Nephron progenitor cell (in vitro differentiated cells): ENCODE results near the gene DIP2C.
"Not testable (repeated sequence)": the region's sequence is repeated elsewhere in the genome, so short reads cannot be mapped to it uniquely, and the experiment has no call there.

Source experiments
- DNase-seq: peaks from one replicate; pipeline ENCODE4 v3.0.0; 2021
- H3K27ac Mint-ChIP-seq: 2 replicates; pipeline ENCODE4 v1.8.0; 2021; ENCODE audit warnings: mild to moderate bottlenecking, moderate library complexity, mixed read lengths
- H3K27me3 Mint-ChIP-seq: 2 replicates; pipeline ENCODE4 v1.8.0; 2021; ENCODE audit warnings: mild to moderate bottlenecking, low read depth, mixed read lengths; ENCODE audit not compliant: poor library complexity
- H3K36me3 Mint-ChIP-seq: 2 replicates; pipeline ENCODE4 v1.8.0; 2021; ENCODE audit warnings: low read depth, mixed read lengths
- H3K4me1 Mint-ChIP-seq: 2 replicates; pipeline ENCODE4 v1.8.0; 2021; ENCODE audit warnings: mixed read lengths
- H3K4me3 Mint-ChIP-seq: 2 replicates; pipeline ENCODE4 v1.8.0; 2021; ENCODE audit warnings: mild to moderate bottlenecking, moderate library complexity, mixed read lengths
- H3K9me3 Mint-ChIP-seq: 2 replicates; pipeline ENCODE4 v1.8.0; 2021; ENCODE audit warnings: mild to moderate bottlenecking, moderate library complexity, mixed read lengths
- CTCF ChIP-seq: fragments of 200-600 bp; sonication (generic); IDR thresholded peaks from 2 replicates; pipeline ENCODE4 v1.5.0; 2021; ENCODE audit warnings: antibody characterized with exemption

The DIP2C gene

GRCh38 chr10:589961-590680, 99.3 kb downstream of the DIP2C start:
- TF ChIP-seq CTCF: no peak

GRCh38 chr10:588246-589165, 101.0 kb downstream of the DIP2C start:
- peak overlapping the region; percentile 96 for H3K27ac Mint-ChIP-seq
- DNase-seq: peak; percentile 30

More at GRCh38 chr10:589961-590680, 99.3 kb downstream of the DIP2C start:
- Mint-ChIP-seq H3K36me3 (peaks cover 10% of the 10 kb centered on the region), H3K27ac (peak overlapping the region; percentile 93), H3K4me1 (peaks cover 81% of the 10 kb centered on the region), H3K4me3 (no peak overlapping the region), H3K9me3 (no peaks in the 10 kb centered on the region), H3K27me3 (peaks cover 3% of the 10 kb centered on the region)
- DNase-seq: no peak

GRCh38 chr10:586716-587115, 102.8 kb downstream of the DIP2C start:
- H3K9me3 Mint-ChIP-seq: no peaks in the 10 kb centered on the region
- peaks cover 5% of the 10 kb centered on the region for H3K36me3 Mint-ChIP-seq
- no peak overlapping the region for H3K4me3 Mint-ChIP-seq
- DNase-seq: no peak
- H3K4me1 Mint-ChIP-seq: peaks cover 82% of the 10 kb centered on the region
- H3K27me3 Mint-ChIP-seq: peaks cover 3% of the 10 kb centered on the region
- peak overlapping the region; percentile 88 for H3K27ac Mint-ChIP-seq
- no peak for TF ChIP-seq CTCF

More at GRCh38 chr10:588246-589165, 101.0 kb downstream of the DIP2C start:
- Mint-ChIP-seq H3K9me3 (no peaks in the 10 kb centered on the region), H3K4me3 (peak overlapping the region; percentile 46), H3K36me3 (peaks cover 6% of the 10 kb centered on the region), H3K27me3 (peaks cover 3% of the 10 kb centered on the region), H3K4me1 (peaks cover 80% of the 10 kb centered on the region)
- TF ChIP-seq CTCF: no peak

- Mint-ChIP-seq H3K27ac (peak overlapping the region; percentile 88), H3K4me1 (peaks cover 82% of the 10 kb centered on the region), H3K27me3 (peaks cover 3% of the 10 kb centered on the region), H3K9me3 (no peaks in the 10 kb centered on the region), H3K36me3 (no peaks in the 10 kb centered on the region), H3K4me3 (no peak overlapping the region)
- TF ChIP-seq CTCF: no peak
- no peak for DNase-seq
Observed at GRCh38 chr10:586151-586550, 103.3 kb downstream of the DIP2C start.

GRCh38 chr10:585502-585901, 104.0 kb downstream of the DIP2C start:
- no peaks in the 10 kb centered on the region for H3K36me3 Mint-ChIP-seq
- no peak overlapping the region for H3K4me3 Mint-ChIP-seq
- DNase-seq: no peak
- peaks cover 3% of the 10 kb centered on the region for H3K27me3 Mint-ChIP-seq
- no peak for TF ChIP-seq CTCF
- no peak overlapping the region for H3K27ac Mint-ChIP-seq
- H3K4me1 Mint-ChIP-seq: peaks cover 82% of the 10 kb centered on the region
- H3K9me3 Mint-ChIP-seq: no peaks in the 10 kb centered on the region

- Mint-ChIP-seq H3K27ac (peak overlapping the region; percentile 96), H3K4me1 (peaks cover 75% of the 10 kb centered on the region)
- not testable (repeated sequence) for DNase-seq, H3K4me3 Mint-ChIP-seq, H3K36me3 Mint-ChIP-seq, H3K27me3 Mint-ChIP-seq, H3K9me3 Mint-ChIP-seq
Observed at GRCh38 chr10:584497-585290, 104.8 kb downstream of the DIP2C start.
